Spleen (tissue), 11 donors: ENCODE measurements around the gene BOD1L1. TPM values are rescaled to one million over a fixed set of nuclear protein-coding genes. Genes with fewer than 3 reads are reported as not detected.

Experiments
- DNase-seq: peaks from one replicate; pipeline ENCODE4 v3.0.0-alpha.2; 2020
- H3K27ac ChIP-seq, 8 donors: fragments of 200-600 bp; sonication (generic) in 7 of 8; 1 replicate in 4 of 8; 2 replicates in 4 of 8; pipeline versions ENCODE4 v1.5.0 to v1.8.0; 2016 to 2021; ENCODE audit warnings: inconsistent platforms in 4 of 8, mild to moderate bottlenecking in 4 of 8, moderate library complexity in 1 of 8
- H3K27me3 ChIP-seq, 7 donors: fragments of 200-600 bp; sonication (generic) in 6 of 7; replicated peaks in 1 of 7; 1 replicate in 4 of 7; 2 replicates in 3 of 7; pipeline versions ENCODE4 v1.5.0 to v1.8.0; 2016 to 2021; ENCODE audit warnings: inconsistent platforms in 3 of 7, mild to moderate bottlenecking in 1 of 7
- H3K36me3 ChIP-seq, 6 donors: fragments of 200-600 bp; sonication (generic) in 5 of 6; 1 replicate in 4 of 6; 2 replicates in 2 of 6; pipeline versions ENCODE4 v1.5.0 to v1.8.0; 2016 to 2021; ENCODE audit warnings: inconsistent platforms in 2 of 6
- H3K4me1 ChIP-seq, 6 donors: fragments of 200-600 bp; sonication (generic) in 5 of 6; 1 replicate in 3 of 6; 2 replicates in 3 of 6; pipeline versions ENCODE4 v1.5.0 to v1.8.0; 2016 to 2021; ENCODE audit warnings: inconsistent platforms in 3 of 6
- H3K4me3 ChIP-seq, 8 donors: fragments of 200-600 bp; sonication (generic) in 7 of 8; 1 replicate in 4 of 8; 2 replicates in 4 of 8; pipeline versions ENCODE4 v1.5.0 to v1.8.0; 2016 to 2021; ENCODE audit warnings: inconsistent platforms in 4 of 8, mild to moderate bottlenecking in 4 of 8, moderate library complexity in 2 of 8
- H3K9me3 ChIP-seq, 8 donors: fragments of 200-600 bp; sonication (generic) in 7 of 8; 1 replicate in 4 of 8; 2 replicates in 4 of 8; pipeline versions ENCODE4 v1.5.0 to v1.8.0; 2016 to 2021; ENCODE audit warnings: inconsistent platforms in 4 of 8
- POLR2A ChIP-seq, 3 donors: fragments of 450-650 bp; IDR thresholded peaks; one replicate each; pipeline ENCODE4 v1.5.1; 2017; ENCODE audit warnings: antibody characterized with exemption in 3 of 3, mild to moderate bottlenecking in 1 of 3
- POLR2AphosphoS5 ChIP-seq, 3 donors: sonication (generic); formaldehyde crosslinking; IDR thresholded peaks; one replicate each; pipeline ENCODE4 v1.5.1; 2017; ENCODE audit warnings: antibody characterized with exemption in 3 of 3
- WGBS, 5 donors: extraction: QIAGEN DNeasy Blood & Tissue Kit in 3 of 5; methylation state at CpG; one replicate each; pipeline versions ENCODE4 v1.1.5 to v1.1.7; 2013 to 2018; 5-methylcytosine and 5-hydroxymethylcytosine counted together
- intact Hi-C: fragments of 100-400 bp; cut with DNase I; formaldehyde crosslinking; loops from one replicate; pipeline ENCODE4 v1.15.0; 2023; ENCODE audit warnings: low total_unique reads
- polyA plus RNA-seq, 3 donors: library from polyadenylated mRNA; stranded (reverse); fragments of 200-250 nt; gene quantifications; one replicate each; pipeline ENCODE4 v1.2.1, GENCODE V29; 2013
- total RNA-seq, 7 donors: library from RNA; depleted of rRNA in 3 of 7; stranded (reverse); fragments of >200 nt in 3 of 7; fragmentation: NEBNext Ultra II Directional in 4 of 7; extraction: Animal tissue kit (Norgen Biotek cat#: 25700) in 4 of 7; gene quantifications; one replicate each; pipeline versions ENCODE4 v1.1.0 to v1.2.1, GENCODE V29; 2016 to 2021
- TF ChIP-seq, protein P1 (sequence below), 11 experiments: fragments of 200-600 bp in 7 of 11; fragments of 450-650 bp in 4 of 11; sonication (generic) in 4 of 11; IDR thresholded peaks in 8 of 11; conservative IDR thresholded peaks in 3 of 11; 1 replicate in 7 of 11; 2 replicates in 4 of 11; pipeline versions ENCODE4 v1.4.0 to v1.8.0; 2016 to 2021; ENCODE audit warnings: antibody characterized with exemption in 11 of 11, inconsistent platforms in 4 of 11, mild to moderate bottlenecking in 1 of 11
- donor health status: healthy with polysubstance abuse.
- donor health status: DM: no; HTN: no; CAD: no; lungs with moderate emphysema.
- donor health status: DM: no; HTN: no; CAD: no.
- donor health status: Bipolar disorder and iron deficiency.
- donor health status: healthy.
- donor health status: DM: no; HTN: no; CAD: no.
- donor health status: DM: yes; HTN: yes; CAD: no.

Gene BOD1L1
- total and polyA plus RNA-seq, 10 donors = 16.2 to 83.3 (median 69.4) TPM

DNA sequence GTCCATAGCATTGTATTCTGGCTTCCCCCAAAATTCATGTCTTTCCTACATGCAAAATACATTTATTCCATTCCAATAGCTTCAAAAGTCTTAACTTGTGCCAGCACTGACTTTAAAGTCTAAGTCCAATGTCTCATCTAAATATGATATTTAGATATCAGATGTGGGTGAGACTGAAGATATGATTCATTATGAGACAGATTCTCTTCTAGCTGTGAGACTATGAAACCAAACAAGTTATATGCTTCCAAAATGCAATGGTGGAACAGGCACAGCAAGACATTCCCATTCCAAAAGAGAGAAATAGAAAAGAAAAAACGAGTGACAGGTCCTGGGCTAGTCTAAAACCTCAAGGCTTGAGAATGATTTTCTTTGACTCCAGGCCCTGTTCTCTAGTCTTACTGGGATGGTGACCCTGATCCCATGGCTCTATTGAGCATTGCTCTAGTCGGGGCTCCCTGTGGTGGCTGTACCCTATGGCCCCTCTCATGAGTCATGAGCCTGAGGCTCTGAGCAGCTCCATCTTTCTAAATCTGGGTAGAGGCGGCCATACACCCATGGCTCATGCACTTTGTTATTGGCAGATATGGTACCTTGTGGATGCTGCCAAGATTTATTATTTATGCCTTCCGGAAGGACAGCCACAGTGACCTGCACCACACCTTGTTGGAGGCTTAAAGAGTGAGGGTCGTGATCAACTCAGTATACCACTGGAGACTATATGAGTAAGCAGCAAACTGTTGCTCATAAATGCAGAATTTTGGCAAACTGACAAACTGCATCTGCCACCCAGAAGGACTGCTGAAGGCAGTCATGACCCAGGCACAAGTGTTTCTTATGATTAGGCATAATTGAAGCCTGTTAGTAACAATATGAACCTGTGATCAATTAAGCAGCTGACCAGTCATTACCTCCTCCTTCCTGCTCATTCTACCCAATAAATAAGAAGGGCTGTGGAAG, 38.5 kb upstream of the BOD1L1 start:
- TF ChIP-seq POLR2AphosphoS5 (IDR thresholded peaks at IDR 0.05) (no peak), POLR2A (IDR thresholded peaks at IDR 0.05) (no peak)
- TF ChIP-seq, protein P1, sequence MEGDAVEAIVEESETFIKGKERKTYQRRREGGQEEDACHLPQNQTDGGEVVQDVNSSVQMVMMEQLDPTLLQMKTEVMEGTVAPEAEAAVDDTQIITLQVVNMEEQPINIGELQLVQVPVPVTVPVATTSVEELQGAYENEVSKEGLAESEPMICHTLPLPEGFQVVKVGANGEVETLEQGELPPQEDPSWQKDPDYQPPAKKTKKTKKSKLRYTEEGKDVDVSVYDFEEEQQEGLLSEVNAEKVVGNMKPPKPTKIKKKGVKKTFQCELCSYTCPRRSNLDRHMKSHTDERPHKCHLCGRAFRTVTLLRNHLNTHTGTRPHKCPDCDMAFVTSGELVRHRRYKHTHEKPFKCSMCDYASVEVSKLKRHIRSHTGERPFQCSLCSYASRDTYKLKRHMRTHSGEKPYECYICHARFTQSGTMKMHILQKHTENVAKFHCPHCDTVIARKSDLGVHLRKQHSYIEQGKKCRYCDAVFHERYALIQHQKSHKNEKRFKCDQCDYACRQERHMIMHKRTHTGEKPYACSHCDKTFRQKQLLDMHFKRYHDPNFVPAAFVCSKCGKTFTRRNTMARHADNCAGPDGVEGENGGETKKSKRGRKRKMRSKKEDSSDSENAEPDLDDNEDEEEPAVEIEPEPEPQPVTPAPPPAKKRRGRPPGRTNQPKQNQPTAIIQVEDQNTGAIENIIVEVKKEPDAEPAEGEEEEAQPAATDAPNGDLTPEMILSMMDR (IDR thresholded peaks at IDR 0.05 in 8 of 11, conservative IDR thresholded peaks at IDR 0.05 in 3 of 11) = no peak
- no peaks in the 10 kb centered on the region for H3K36me3 ChIP-seq
- H3K4me3 ChIP-seq = no peak overlapping the region
- WGBS, 5 donors = 49 to 79% (median 64%) methylated on average over 5 of the region's 5 CpGs
- no peak for DNase-seq
- H3K27ac ChIP-seq = no peak overlapping the region
- intact Hi-C loops = no loop called here
- H3K27me3 ChIP-seq = no peaks in the 10 kb centered on the region
- H3K9me3 ChIP-seq = peaks cover 0 to 9% (median 0%) of the 10 kb centered on the region in 8 donors
- H3K4me1 ChIP-seq = no peaks in the 10 kb centered on the region

DNA sequence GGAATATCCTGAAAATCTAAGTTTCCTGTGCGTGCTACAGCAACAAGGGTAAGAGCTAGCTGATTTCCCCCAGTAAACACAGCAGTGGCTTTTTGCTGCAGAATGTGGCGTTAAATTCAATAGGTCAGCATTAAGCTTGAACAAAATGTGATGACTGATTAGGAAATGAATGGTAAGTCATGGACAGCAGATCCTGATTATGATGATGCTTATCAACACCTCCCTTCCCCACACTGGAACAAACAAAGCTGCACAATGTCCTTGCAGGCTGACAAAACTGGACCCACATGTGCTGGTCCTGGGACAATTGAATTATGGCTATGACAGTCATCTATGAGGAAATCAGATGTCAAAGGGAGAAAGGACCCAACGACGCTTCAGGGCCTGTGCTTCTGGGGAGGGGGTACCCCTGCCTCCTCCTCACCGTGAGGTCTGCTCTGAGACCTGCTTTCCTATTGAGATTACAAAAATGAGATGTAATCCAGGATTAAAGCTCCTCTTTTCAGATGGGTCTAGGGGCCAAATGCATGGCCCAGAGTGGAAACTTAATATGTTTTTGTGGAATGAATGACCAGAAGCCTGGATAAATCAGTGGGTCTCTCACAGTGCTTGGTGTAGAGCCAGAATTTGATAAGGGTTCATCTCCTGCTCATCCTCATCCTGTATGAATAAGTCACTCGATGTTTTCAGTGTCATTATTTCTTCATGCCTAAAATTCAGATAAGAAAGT, 32.0 kb upstream of the BOD1L1 start:
- Histone ChIP-seq H3K4me1 (peaks cover 0 to 20% (median 12%) of the 10 kb centered on the region in 6 donors), H3K36me3 (no peaks in the 10 kb centered on the region), H3K4me3 (no peak overlapping the region), H3K27me3 (peaks cover 0 to 4% (median 0%) of the 10 kb centered on the region in 7 donors), H3K9me3 (peaks cover 0 to 2% (median 0%) of the 10 kb centered on the region in 8 donors), H3K27ac (no peak overlapping the region)
- DNase-seq = no peak
- intact Hi-C loops = no loop called here
- 71 to 86% (median 82%) methylated on average over 6 of the region's 6 CpGs for WGBS, 5 donors
- TF ChIP-seq POLR2AphosphoS5 (IDR thresholded peaks at IDR 0.05) = no peak
- TF ChIP-seq, protein P1 (IDR thresholded peaks at IDR 0.05 in 8 of 11, conservative IDR thresholded peaks at IDR 0.05 in 3 of 11) = no peak
- TF ChIP-seq POLR2A (IDR thresholded peaks at IDR 0.05) = no peak

DNA sequence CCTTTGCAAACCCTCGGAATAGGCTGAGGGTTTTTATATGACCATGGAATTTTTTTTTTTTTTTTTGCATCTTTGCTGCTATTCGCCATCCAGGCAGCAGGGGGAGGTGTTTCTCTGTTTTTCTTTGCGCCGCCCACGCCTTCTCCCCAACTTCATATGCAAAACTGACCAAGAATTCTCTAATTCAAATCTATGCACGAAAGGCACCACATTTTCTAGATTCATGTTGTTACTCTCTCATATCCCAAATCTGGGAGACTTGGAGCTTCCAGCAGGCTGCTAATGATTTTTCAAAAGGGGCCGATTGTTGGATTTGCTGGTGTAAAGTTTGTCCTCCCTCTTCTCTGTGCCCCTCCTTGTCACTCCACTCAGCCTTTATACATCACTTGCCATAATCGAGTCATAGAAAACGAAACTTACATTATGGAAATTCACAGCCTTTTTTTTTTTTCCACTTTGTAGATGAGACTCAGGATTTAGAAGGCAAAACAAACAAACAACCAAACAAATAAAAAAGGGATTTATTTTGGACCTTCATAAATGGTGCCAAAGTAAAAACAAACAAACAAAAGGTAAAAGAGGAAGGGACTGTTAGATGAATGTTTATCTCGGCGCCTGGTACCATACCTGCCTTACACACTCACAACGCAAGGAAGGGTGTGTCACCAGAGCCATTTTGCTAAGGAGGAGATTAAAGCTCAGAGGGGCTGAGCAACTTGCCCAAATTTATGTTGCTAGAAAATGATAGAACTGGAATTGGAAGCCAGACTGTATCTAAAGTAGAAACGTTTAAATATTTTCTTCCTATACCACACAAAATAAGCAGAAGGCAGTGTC, 29.3 kb upstream of the BOD1L1 start:
- H3K27me3 ChIP-seq = peaks cover 0 to 4% (median 0%) of the 10 kb centered on the region in 7 donors
- TF ChIP-seq POLR2AphosphoS5 (IDR thresholded peaks at IDR 0.05) = no peak
- TF ChIP-seq, protein P1 (IDR thresholded peaks at IDR 0.05 in 8 of 11, conservative IDR thresholded peaks at IDR 0.05 in 3 of 11) = peak; percentile 66 to 86 (median 79)
- H3K27ac ChIP-seq = peak overlapping the region in 1 of 8 donors; percentile 22
- H3K4me3 ChIP-seq = peak overlapping the region in 7 of 8 donors; percentile 2 to 66 (median 34)
- intact Hi-C loops = no loop called here
- peaks cover 0 to 28% (median 19%) of the 10 kb centered on the region in 6 donors for H3K4me1 ChIP-seq
- WGBS, 5 donors = 6 to 14% (median 9%) methylated on average over 13 of the region's 13 CpGs
- H3K9me3 ChIP-seq = peaks cover 0 to 2% (median 0%) of the 10 kb centered on the region in 8 donors
- DNase-seq = peak; percentile 81
- no peaks in the 10 kb centered on the region for H3K36me3 ChIP-seq
